ENCODE measurements around the gene SMC4.

DNA sequence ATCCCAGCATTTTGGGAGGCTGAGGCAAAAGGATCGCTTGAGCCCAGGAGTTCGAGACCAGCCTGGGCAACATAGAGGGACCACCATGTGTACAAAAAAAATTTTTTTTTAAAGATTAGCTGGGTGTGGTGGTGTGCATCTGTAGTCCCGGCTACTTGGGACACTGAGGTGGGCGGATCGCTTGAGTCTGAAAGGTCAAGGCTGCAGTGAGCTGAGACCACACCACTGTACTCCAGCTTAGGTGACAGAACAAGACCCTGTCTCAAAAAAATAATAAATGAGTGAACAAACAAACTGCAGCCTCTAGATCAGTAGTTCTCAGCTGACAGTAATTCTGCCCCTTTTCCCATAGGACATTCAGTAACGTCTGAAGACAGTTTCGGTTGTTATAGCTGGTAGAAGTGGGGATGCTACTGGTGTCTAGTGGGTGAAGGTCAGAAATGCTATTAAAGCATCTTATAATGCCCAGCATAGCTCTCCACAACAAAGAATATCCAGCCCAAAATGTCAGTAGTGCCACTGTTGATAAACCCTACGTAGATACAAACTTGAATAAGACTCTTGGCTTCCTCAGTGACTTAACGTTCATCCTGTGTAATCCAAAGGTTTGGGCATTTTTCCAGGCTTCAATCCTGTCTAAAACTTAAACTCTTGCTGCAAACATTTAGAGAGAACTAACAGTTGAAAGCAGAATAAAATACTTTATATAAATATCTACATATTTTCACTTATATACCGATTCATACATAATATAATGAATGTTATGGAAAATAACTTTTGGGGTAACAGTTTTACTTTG is 10.6 kb downstream of the SMC4 start:
- TF ChIP-seq ELF4 (CRISPR knock-in tag; IDR thresholded peaks at IDR 0.05; ENCODE audit: low read depth) (no peak), E2F5 (CRISPR knock-in tag; IDR thresholded peaks at IDR 0.05) (no peak), FOXK1 (CRISPR knock-in tag; IDR thresholded peaks at IDR 0.05) (no peak), ZNF121 (CRISPR knock-in tag; IDR thresholded peaks at IDR 0.05) (no peak), NFATC4 (CRISPR knock-in tag; IDR thresholded peaks at IDR 0.05) (no peak), SP1 (CRISPR knock-in tag; conservative IDR thresholded peaks at IDR 0.05) (no peak), ZNF263 (CRISPR knock-in tag; IDR thresholded peaks at IDR 0.05; ENCODE audit: low read depth) (no peak), ZNF423 (CRISPR knock-in tag; IDR thresholded peaks at IDR 0.05) (no peak)
- TF ChIP-seq, protein P1, sequence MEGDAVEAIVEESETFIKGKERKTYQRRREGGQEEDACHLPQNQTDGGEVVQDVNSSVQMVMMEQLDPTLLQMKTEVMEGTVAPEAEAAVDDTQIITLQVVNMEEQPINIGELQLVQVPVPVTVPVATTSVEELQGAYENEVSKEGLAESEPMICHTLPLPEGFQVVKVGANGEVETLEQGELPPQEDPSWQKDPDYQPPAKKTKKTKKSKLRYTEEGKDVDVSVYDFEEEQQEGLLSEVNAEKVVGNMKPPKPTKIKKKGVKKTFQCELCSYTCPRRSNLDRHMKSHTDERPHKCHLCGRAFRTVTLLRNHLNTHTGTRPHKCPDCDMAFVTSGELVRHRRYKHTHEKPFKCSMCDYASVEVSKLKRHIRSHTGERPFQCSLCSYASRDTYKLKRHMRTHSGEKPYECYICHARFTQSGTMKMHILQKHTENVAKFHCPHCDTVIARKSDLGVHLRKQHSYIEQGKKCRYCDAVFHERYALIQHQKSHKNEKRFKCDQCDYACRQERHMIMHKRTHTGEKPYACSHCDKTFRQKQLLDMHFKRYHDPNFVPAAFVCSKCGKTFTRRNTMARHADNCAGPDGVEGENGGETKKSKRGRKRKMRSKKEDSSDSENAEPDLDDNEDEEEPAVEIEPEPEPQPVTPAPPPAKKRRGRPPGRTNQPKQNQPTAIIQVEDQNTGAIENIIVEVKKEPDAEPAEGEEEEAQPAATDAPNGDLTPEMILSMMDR (IDR thresholded peaks at IDR 0.05), result no peak
- TF ChIP-seq, protein P2, sequence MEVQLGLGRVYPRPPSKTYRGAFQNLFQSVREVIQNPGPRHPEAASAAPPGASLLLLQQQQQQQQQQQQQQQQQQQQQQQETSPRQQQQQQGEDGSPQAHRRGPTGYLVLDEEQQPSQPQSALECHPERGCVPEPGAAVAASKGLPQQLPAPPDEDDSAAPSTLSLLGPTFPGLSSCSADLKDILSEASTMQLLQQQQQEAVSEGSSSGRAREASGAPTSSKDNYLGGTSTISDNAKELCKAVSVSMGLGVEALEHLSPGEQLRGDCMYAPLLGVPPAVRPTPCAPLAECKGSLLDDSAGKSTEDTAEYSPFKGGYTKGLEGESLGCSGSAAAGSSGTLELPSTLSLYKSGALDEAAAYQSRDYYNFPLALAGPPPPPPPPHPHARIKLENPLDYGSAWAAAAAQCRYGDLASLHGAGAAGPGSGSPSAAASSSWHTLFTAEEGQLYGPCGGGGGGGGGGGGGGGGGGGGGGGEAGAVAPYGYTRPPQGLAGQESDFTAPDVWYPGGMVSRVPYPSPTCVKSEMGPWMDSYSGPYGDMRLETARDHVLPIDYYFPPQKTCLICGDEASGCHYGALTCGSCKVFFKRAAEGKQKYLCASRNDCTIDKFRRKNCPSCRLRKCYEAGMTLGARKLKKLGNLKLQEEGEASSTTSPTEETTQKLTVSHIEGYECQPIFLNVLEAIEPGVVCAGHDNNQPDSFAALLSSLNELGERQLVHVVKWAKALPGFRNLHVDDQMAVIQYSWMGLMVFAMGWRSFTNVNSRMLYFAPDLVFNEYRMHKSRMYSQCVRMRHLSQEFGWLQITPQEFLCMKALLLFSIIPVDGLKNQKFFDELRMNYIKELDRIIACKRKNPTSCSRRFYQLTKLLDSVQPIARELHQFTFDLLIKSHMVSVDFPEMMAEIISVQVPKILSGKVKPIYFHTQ (CRISPR knock-in tag; IDR thresholded peaks at IDR 0.05), result no peak
- TF ChIP-seq, protein P3, sequence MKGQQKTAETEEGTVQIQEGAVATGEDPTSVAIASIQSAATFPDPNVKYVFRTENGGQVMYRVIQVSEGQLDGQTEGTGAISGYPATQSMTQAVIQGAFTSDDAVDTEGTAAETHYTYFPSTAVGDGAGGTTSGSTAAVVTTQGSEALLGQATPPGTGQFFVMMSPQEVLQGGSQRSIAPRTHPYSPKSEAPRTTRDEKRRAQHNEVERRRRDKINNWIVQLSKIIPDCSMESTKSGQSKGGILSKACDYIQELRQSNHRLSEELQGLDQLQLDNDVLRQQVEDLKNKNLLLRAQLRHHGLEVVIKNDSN (CRISPR knock-in tag; IDR thresholded peaks at IDR 0.05), result no peak
